ENCODE data around the gene PLEKHG1.

Gene PLEKHG1

GRCh38 chr6:150617496-150618460, 18.1 kb downstream of the PLEKHG1 start:
- H3K36me3 ChIP-seq (ENCODE audit: control insufficient read depth, insufficient read depth, low read length): no peaks in the 10 kb centered on the region

GRCh38 chr6:150619275-150619674, 19.6 kb downstream of the PLEKHG1 start:
- no peak overlapping the region for H3K27ac ChIP-seq
- H3K4me1 ChIP-seq: peaks cover 37% of the 10 kb centered on the region
- H3K79me2 ChIP-seq: peaks cover 47% of the 10 kb centered on the region
- H2AFZ ChIP-seq: no peak overlapping the region
- H3K27me3 ChIP-seq (ENCODE audit: control insufficient read depth, insufficient read depth, low read length): no peaks in the 10 kb centered on the region
- no peaks in the 10 kb centered on the region for H3K36me3 ChIP-seq (ENCODE audit: control insufficient read depth, insufficient read depth, low read length)
- no peak for TF ChIP-seq CTCF (IDR thresholded peaks at IDR 0.05)
- no peak overlapping the region for H3K9ac ChIP-seq
- H3K4me2 ChIP-seq (ENCODE audit: low read length): no peak overlapping the region
- H3K4me3 ChIP-seq (ENCODE audit: low read depth, low read length): no peak overlapping the region
- H3K9me3 ChIP-seq (ENCODE audit: control insufficient read depth, low read length): no peaks in the 10 kb centered on the region

More at GRCh38 chr6:150617496-150618460, 18.1 kb downstream of the PLEKHG1 start:
- H3K9ac ChIP-seq: no peak overlapping the region
- peak overlapping the region; percentile 18 for H3K4me2 ChIP-seq (ENCODE audit: low read length)
- TF ChIP-seq CTCF (IDR thresholded peaks at IDR 0.05): no peak
- no peak overlapping the region for H3K4me3 ChIP-seq (ENCODE audit: low read depth, low read length)
- H2AFZ ChIP-seq: no peak overlapping the region
- peaks cover 25% of the 10 kb centered on the region for H3K4me1 ChIP-seq
- peaks cover 50% of the 10 kb centered on the region for H3K79me2 ChIP-seq
- H3K27ac ChIP-seq: peak overlapping the region; percentile 11
- no peaks in the 10 kb centered on the region for H3K27me3 ChIP-seq (ENCODE audit: control insufficient read depth, insufficient read depth, low read length)
- H3K9me3 ChIP-seq (ENCODE audit: control insufficient read depth, low read length): no peaks in the 10 kb centered on the region

DNA sequence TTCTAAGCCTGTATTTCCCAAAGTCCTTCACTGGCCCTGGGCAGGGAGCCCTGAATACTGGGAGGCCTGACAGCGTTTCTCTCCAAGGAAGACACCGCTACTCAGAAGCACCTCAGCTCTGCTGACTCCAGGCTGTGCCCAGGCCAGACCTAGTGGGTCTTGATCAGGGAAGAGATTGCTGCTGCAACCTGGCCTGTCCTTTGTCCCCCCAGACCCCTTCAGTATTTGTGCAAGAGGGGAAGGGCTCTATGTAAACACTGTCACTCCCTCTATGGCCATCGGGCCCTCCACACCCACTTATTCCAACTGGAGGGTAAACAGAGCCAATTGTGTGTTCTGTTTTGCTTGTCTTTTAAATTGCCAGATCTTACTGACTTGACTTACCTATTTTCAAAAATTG, 20.6 kb downstream of the PLEKHG1 start:
- H3K27ac ChIP-seq: no peak overlapping the region
- no peak overlapping the region for H2AFZ ChIP-seq
- no peak for TF ChIP-seq CTCF (IDR thresholded peaks at IDR 0.05)
- peaks cover 54% of the 10 kb centered on the region for H3K79me2 ChIP-seq
- no peak overlapping the region for H3K4me2 ChIP-seq (ENCODE audit: low read length)
- H3K4me1 ChIP-seq: peaks cover 28% of the 10 kb centered on the region
- H3K9ac ChIP-seq: no peak overlapping the region
- no peaks in the 10 kb centered on the region for H3K9me3 ChIP-seq (ENCODE audit: control insufficient read depth, low read length)
- H3K4me3 ChIP-seq (ENCODE audit: low read depth, low read length): no peak overlapping the region
- no peaks in the 10 kb centered on the region for H3K36me3 ChIP-seq (ENCODE audit: control insufficient read depth, insufficient read depth, low read length)
- H3K27me3 ChIP-seq (ENCODE audit: control insufficient read depth, insufficient read depth, low read length): no peaks in the 10 kb centered on the region

DNA sequence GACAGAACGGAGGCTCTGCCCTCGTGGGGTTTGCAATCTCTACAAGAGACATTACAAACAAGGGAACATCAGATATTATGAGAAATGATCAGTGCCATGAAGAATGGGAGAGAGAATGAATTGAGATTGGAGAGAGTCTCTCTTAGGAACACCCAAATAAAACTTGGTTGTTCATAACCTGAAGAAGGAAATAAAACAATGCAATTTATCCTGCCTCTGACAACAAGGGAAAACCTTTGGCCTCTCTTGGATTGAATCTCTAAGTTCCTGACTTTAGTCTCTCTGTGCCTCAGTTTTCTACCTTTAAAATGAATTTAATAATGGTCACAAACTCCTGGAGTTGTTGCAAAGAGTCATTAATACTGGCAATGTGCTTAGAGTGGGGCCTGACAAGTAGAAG, 21.1 kb downstream of the PLEKHG1 start:
- Histone ChIP-seq H3K36me3 (ENCODE audit: control insufficient read depth, insufficient read depth, low read length) (no peaks in the 10 kb centered on the region), H3K4me3 (ENCODE audit: low read depth, low read length) (no peak overlapping the region), H3K27ac (no peak overlapping the region), H3K4me1 (peaks cover 28% of the 10 kb centered on the region), H2AFZ (no peak overlapping the region), H3K79me2 (peaks cover 60% of the 10 kb centered on the region), H3K9me3 (ENCODE audit: control insufficient read depth, low read length) (no peaks in the 10 kb centered on the region), H3K9ac (no peak overlapping the region), H3K27me3 (ENCODE audit: control insufficient read depth, insufficient read depth, low read length) (no peaks in the 10 kb centered on the region), H3K4me2 (ENCODE audit: low read length) (no peak overlapping the region)
- no peak for TF ChIP-seq CTCF (IDR thresholded peaks at IDR 0.05)
